HEK293 (cell line): ENCODE measurements around the gene MTURN.

Experiments used
- CTCF ChIA-PET: fragments of 350-600 bp; formaldehyde crosslinking; extraction: SDS; loops from one replicate; lab custom pipeline; 2021; ENCODE audit warnings: antibody characterized with exemption; lab: Yijun Ruan, JAX
- POLR2A ChIA-PET: fragments of 300-600 bp; formaldehyde crosslinking; extraction: SDS; loops from one replicate; lab custom pipeline; 2020; ENCODE audit warnings: antibody characterized with exemption, inconsistent platforms; lab: Yijun Ruan, JAX
- H3K27ac ChIP-seq: fragments of 200-500 bp; sonication (Bioruptor generic); 2 replicates; pipeline ENCODE4 v1.5.1; 2014; ENCODE audit warnings: low read depth, low read length, control low read depth, inconsistent platforms; ENCODE audit errors: extremely low read depth
- H3K36me3 ChIP-seq, 2 experiments: fragments of 200-500 bp in 1 of 2; sonication (Bioruptor generic) in 1 of 2; 1 replicate in 1 of 2; 2 replicates in 1 of 2; pipeline ENCODE4 v1.5.1; 2014 to 2017; ENCODE audit warnings: inconsistent platforms in 2 of 2, low read length in 2 of 2; ENCODE audit not compliant: control insufficient read depth in 2 of 2, insufficient read depth in 1 of 2
- H3K4me1 ChIP-seq: fragments of 200-500 bp; sonication (Bioruptor generic); 2 replicates; pipeline ENCODE4 v1.5.1; 2014; ENCODE audit warnings: mild to moderate bottlenecking, low read length, inconsistent platforms; ENCODE audit not compliant: control insufficient read depth, insufficient read depth
- H3K4me3 ChIP-seq: 2 replicates; pipeline ENCODE4 v1.5.1; 2011; ENCODE audit warnings: low read depth, mild to moderate bottlenecking, control low read depth, low read length, moderate library complexity
- H3K9me3 ChIP-seq: fragments of 200-500 bp; sonication (Bioruptor generic); 2 replicates; pipeline ENCODE4 v1.5.1; 2014; ENCODE audit warnings: low read depth, low read length, inconsistent platforms; ENCODE audit not compliant: control insufficient read depth, insufficient read depth
- GLI2 ChIP-seq: fragments of 450-650 bp; formaldehyde crosslinking; IDR thresholded peaks from 2 replicates; pipeline ENCODE4; 2017; ENCODE audit warnings: missing biosample characterization, missing genetic modification characterization, low read depth, borderline replicate concordance
- KLF16 ChIP-seq: fragments of 450-650 bp; formaldehyde crosslinking; IDR thresholded peaks from 2 replicates; pipeline ENCODE4 v1.5.1; 2017; ENCODE audit warnings: missing biosample characterization, missing genetic modification characterization
- MYNN ChIP-seq: fragments of 450-650 bp; formaldehyde crosslinking; IDR thresholded peaks from 2 replicates; pipeline ENCODE4 v1.5.1; 2016; ENCODE audit warnings: missing biosample characterization, missing genetic modification characterization, borderline replicate concordance
- REST ChIP-seq: fragments of 450-650 bp; formaldehyde crosslinking; IDR thresholded peaks from 2 replicates; pipeline ENCODE4 v1.5.1; 2016; ENCODE audit warnings: missing biosample characterization, missing genetic modification characterization
- TSHZ1 ChIP-seq: fragments of 450-650 bp; formaldehyde crosslinking; IDR thresholded peaks from 2 replicates; pipeline ENCODE4 v1.5.1; 2016; ENCODE audit warnings: missing biosample characterization, missing genetic modification characterization, borderline replicate concordance
- ZBTB10 ChIP-seq: fragments of 450-650 bp; formaldehyde crosslinking; IDR thresholded peaks from 2 replicates; pipeline ENCODE4 v1.5.1; 2016; ENCODE audit warnings: missing biosample characterization, missing genetic modification characterization
- ZFP69B ChIP-seq: fragments of 450-650 bp; formaldehyde crosslinking; IDR thresholded peaks from 2 replicates; pipeline ENCODE4 v1.5.1; 2016; ENCODE audit warnings: missing biosample characterization, missing genetic modification characterization
- ZNF133 ChIP-seq: fragments of 450-650 bp; formaldehyde crosslinking; IDR thresholded peaks from 2 replicates; pipeline ENCODE4 v1.5.1; 2016; ENCODE audit warnings: missing biosample characterization, missing genetic modification characterization
- ZNF16 ChIP-seq: fragments of 450-650 bp; formaldehyde crosslinking; IDR thresholded peaks from 2 replicates; pipeline ENCODE4 v1.5.1; 2016; ENCODE audit warnings: low read depth, missing biosample characterization, missing genetic modification characterization
- ZNF354C ChIP-seq: fragments of 450-650 bp; formaldehyde crosslinking; IDR thresholded peaks from 2 replicates; pipeline ENCODE4 v1.5.1; 2016; ENCODE audit warnings: missing biosample characterization, missing genetic modification characterization, low read depth, borderline replicate concordance
- ZNF391 ChIP-seq: fragments of 450-650 bp; formaldehyde crosslinking; IDR thresholded peaks from 2 replicates; pipeline ENCODE4 v1.5.1; 2016; ENCODE audit warnings: low read depth, missing biosample characterization, missing genetic modification characterization, borderline replicate concordance
- ZNF394 ChIP-seq: fragments of 450-650 bp; formaldehyde crosslinking; IDR thresholded peaks from 2 replicates; pipeline ENCODE4 v1.5.1; 2016; ENCODE audit warnings: missing biosample characterization, missing genetic modification characterization, mild to moderate bottlenecking, moderate library complexity, borderline replicate concordance
- ZNF571 ChIP-seq: fragments of 450-650 bp; formaldehyde crosslinking; IDR thresholded peaks from 2 replicates; pipeline ENCODE4 v1.5.0; 2017; ENCODE audit warnings: missing biosample characterization, missing genetic modification characterization
- ZNF580 ChIP-seq: fragments of 450-650 bp; formaldehyde crosslinking; IDR thresholded peaks from 2 replicates; pipeline ENCODE4 v1.5.1; 2016; ENCODE audit warnings: missing biosample characterization, missing genetic modification characterization
- ZNF785 ChIP-seq: fragments of 450-650 bp; formaldehyde crosslinking; IDR thresholded peaks from 2 replicates; pipeline ENCODE4 v1.5.1; 2016; ENCODE audit warnings: missing biosample characterization, missing genetic modification characterization
- ZNF837 ChIP-seq: fragments of 450-650 bp; formaldehyde crosslinking; IDR thresholded peaks from 2 replicates; pipeline ENCODE4 v1.5.1; 2016; ENCODE audit warnings: missing biosample characterization, missing genetic modification characterization
- ZSCAN4 ChIP-seq: fragments of 450-650 bp; formaldehyde crosslinking; IDR thresholded peaks from 2 replicates; pipeline ENCODE4 v1.5.1; 2017; ENCODE audit warnings: missing biosample characterization, missing genetic modification characterization

MTURN gene

GRCh38 chr7:30086529-30086928 is 48.3 kb upstream of the MTURN start (continued):
- no peak for TF ChIP-seq ZNF580 (tag by site-specific recombination)
- no peak for TF ChIP-seq ZBTB10 (tag by site-specific recombination)
- TF ChIP-seq GLI2 (tag by site-specific recombination): no peak
- TF ChIP-seq ZNF391 (tag by site-specific recombination): no peak
- TF ChIP-seq MYNN (tag by site-specific recombination): no peak
- no peak for TF ChIP-seq ZNF133 (tag by site-specific recombination)
- TF ChIP-seq ZFP69B: no peak
- no peak for TF ChIP-seq ZNF394 (tag by site-specific recombination)
- TF ChIP-seq ZNF785 (tag by site-specific recombination): no peak
- TF ChIP-seq ZNF16 (tag by site-specific recombination): no peak

- Histone ChIP-seq H3K4me3 (no peak overlapping the region), H3K27ac (no peak overlapping the region), H3K9me3 (no peaks in the 10 kb centered on the region), H3K36me3 (peaks cover 0 to 4% of the 10 kb centered on the region in 2 experiments; a peak in 1 of 3 replicates), H3K4me1 (peaks cover 8% of the 10 kb centered on the region; the same call in 1 of the 2 replicates)
- ChIA-PET CTCF (interaction anchor here (1.0 kb wide), 1 partner anchor 13 kb away, joined by 3 read pairs; no protein-coding TSS in a partner anchor), POLR2A (no interaction called here)
- TF ChIP-seq KLF16 (tag by site-specific recombination): no peak
These were observed 47.4 kb upstream of the MTURN start for GRCh38 chr7:30087371-30087770.

GRCh38 chr7:30088362-30088761 is 46.4 kb upstream of the MTURN start:
- H3K36me3 ChIP-seq: peaks cover 0 to 4% of the 10 kb centered on the region in 2 experiments; a peak in 1 of 3 replicates
- H3K4me1 ChIP-seq: peaks cover 8% of the 10 kb centered on the region; the same call in 1 of the 2 replicates
- CTCF ChIA-PET: interaction anchor here (1.0 to 1.2 kb wide), 2 partner anchors 14 to 26 kb away, joined by 3 to 5 read pairs; no protein-coding TSS in a partner anchor
- H3K4me3 ChIP-seq: no peak overlapping the region
- H3K9me3 ChIP-seq: no peaks in the 10 kb centered on the region
- POLR2A ChIA-PET: no interaction called here
- H3K27ac ChIP-seq: no peak overlapping the region
- TF ChIP-seq TSHZ1 (tag by site-specific recombination): no peak

- CTCF ChIA-PET: interaction anchor here (0.7 to 0.9 kb wide), 2 partner anchors 83 to 1163 kb away, joined by 3 to 5 read pairs; no protein-coding TSS in a partner anchor
- no peak overlapping the region for H3K27ac ChIP-seq
- TF ChIP-seq ZNF837: no peak
- no peak for TF ChIP-seq ZNF571 (tag by site-specific recombination)
- no peak for TF ChIP-seq ZNF16 (tag by site-specific recombination)
- no peak for TF ChIP-seq ZNF354C (tag by site-specific recombination)
- no peak for TF ChIP-seq REST (tag by site-specific recombination)
- no peak for TF ChIP-seq ZSCAN4 (tag by site-specific recombination)
These were observed 44.7 kb upstream of the MTURN start for GRCh38 chr7:30090111-30090510.

More at GRCh38 chr7:30090111-30090510, 44.7 kb upstream of the MTURN start:
- Histone ChIP-seq H3K4me3 (no peak overlapping the region), H3K9me3 (no peaks in the 10 kb centered on the region), H3K36me3 (peaks cover 0 to 4% of the 10 kb centered on the region in 2 experiments; a peak in 1 of 3 replicates), H3K4me1 (no peaks in the 10 kb centered on the region)
- POLR2A ChIA-PET: no interaction called here
